Measurements from ENCODE around the gene FIGNL1.

The FIGNL1 gene

GRCh38 chr7:50405221-50405620, 44.9 kb downstream of the FIGNL1 start:
- intact Hi-C loops (cut with DNase I) = no loop called here
- DNase-seq = no peak

- intact Hi-C loops (cut with DNase I) = no loop called here
- DNase-seq = no peak
Measured at GRCh38 chr7:50404392-50404791, 45.8 kb downstream of the FIGNL1 start.

- intact Hi-C loops (cut with DNase I) = no loop called here
- peak in 1 of 10 donors; percentile 21 for DNase-seq
Measured at GRCh38 chr7:50400114-50400513, 50.0 kb downstream of the FIGNL1 start.

GRCh38 chr7:50399635-50400034, 50.5 kb downstream of the FIGNL1 start:
- DNase-seq = no peak
- intact Hi-C loops (cut with DNase I) = no loop called here

GRCh38 chr7:50399206-50399605, 50.9 kb downstream of the FIGNL1 start:
- DNase-seq = no peak
- intact Hi-C loops (cut with DNase I) = no loop called here

GRCh38 chr7:50397971-50398324, 52.2 kb downstream of the FIGNL1 start:
- DNase-seq = no peak
- intact Hi-C loops (cut with DNase I) = no loop called here

GRCh38 chr7:50397320-50397970, 52.7 kb downstream of the FIGNL1 start:
- intact Hi-C loops (cut with DNase I) = no loop called here
- DNase-seq = no peak

- DNase-seq = no peak
- intact Hi-C loops (cut with DNase I) = no loop called here
Measured at GRCh38 chr7:50396856-50397255, 53.3 kb downstream of the FIGNL1 start.

GRCh38 chr7:50394315-50394714, 55.8 kb downstream of the FIGNL1 start:
- no peak for DNase-seq
- intact Hi-C loops (cut with DNase I) = no loop called here

All from posterior cingulate gyrus (tissue), 11 donors.